Astrocyte (in vitro differentiated cells and primary cell): Measurements from ENCODE around the gene MYO1G.
"Not testable (repeated sequence)": the region's sequence is repeated elsewhere in the genome, so short reads cannot be mapped to it uniquely, and the experiment has no call there.

Experiments used
- CTCF ChIP-seq: IDR thresholded peaks from 2 replicates; pipeline ENCODE4 v1.5.1; 2011; ENCODE audit warnings: low read depth, mild to moderate bottlenecking, inconsistent platforms, low read length, moderate library complexity; ENCODE audit not compliant: insufficient read depth
- EZH2 ChIP-seq: IDR thresholded peaks from 2 replicates; pipeline ENCODE4 v1.6.1; 2012; ENCODE audit warnings: mild to moderate bottlenecking, low read length, inconsistent platforms; ENCODE audit not compliant: insufficient read depth

DNA sequence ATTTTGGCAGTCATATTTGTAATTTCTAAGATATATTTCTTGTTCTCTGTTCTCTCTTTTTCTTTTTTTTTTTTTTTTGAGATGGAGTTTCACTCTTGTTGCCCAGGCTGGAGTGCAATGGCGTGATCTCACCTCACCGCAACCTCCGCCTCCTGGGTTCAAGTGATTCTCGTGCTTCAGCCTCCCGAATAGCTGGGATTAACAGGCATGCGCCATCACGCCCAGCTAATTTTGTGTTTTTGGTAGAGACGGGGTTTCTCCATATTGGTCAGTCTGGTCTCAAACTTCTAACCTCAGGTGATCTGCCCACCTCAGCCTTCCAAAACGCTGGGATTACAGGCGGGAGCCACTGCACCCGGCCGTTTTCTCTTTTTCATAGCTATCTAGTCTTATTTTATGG is 46.7 kb upstream of the MYO1G start:
- not testable (repeated sequence) for TF ChIP-seq CTCF, EZH2
